ENCODE results near the gene PSIP1.

DNA sequence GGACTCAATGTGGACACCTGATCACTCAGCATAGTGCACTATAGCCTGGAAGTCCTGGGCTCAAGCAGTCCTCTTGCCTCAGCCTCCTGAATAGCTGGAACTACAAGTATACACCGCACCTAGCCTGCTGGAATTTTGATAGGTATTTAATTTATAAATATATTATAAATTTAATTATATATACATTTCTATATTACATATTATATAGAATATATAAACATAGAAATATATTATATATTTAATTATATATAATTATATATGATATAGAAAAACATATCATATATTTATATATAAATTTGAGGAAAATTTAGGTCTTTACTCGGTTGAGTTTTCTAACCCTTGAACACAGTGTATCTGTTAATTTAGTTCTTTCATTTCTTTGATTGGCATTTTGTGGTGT, 15.2 kb upstream of the PSIP1 start:
- TF ChIP-seq POLR2AphosphoS5 (IDR thresholded peaks at IDR 0.05; ENCODE audit: borderline replicate concordance, low read depth, low read length) (no peak), EZH2 (IDR thresholded peaks at IDR 0.05) (no peak), FOXP2 (optimal IDR thresholded peaks at IDR 0.05; ENCODE audit: control extremely low read depth, extremely low read length, insufficient read depth) (no peak)

All from SK-N-MC (cell line).